Measurements from ENCODE around the gene SEC61A1.

GRCh38 chr3:128075522-128076482 lies 23.6 kb downstream of the SEC61A1 start:
- no peak for TF ChIP-seq POLR2AphosphoS5 (IDR thresholded peaks at IDR 0.05; ENCODE audit: low read depth, low read length)
- no peak for TF ChIP-seq POLR2A (IDR thresholded peaks at IDR 0.05; ENCODE audit: low read depth, low read length)

Data from GM12892 (cell line).